ENCODE measurements around the gene KIF4A.
A peak's percentile ranks its signal among the peaks of the same experiment; 100 is the strongest.
"Not testable (repeated sequence)": the region's sequence is repeated elsewhere in the genome, so short reads cannot be mapped to it uniquely, and the experiment has no call there.

KIF4A gene

GRCh38 chrX:70386235-70386634 lies 96.3 kb downstream of the KIF4A start:
- Histone ChIP-seq H3K36me3 (replicated peaks) (no peaks in the 10 kb centered on the region), H3K27ac (no peak overlapping the region), H3K27me3 (replicated peaks) (no peaks in the 10 kb centered on the region), H3K4me3 (ENCODE audit: low read depth, low read length) (no peak overlapping the region)
- DNase-seq = no peak
- in situ Hi-C loops (cut with HindIII; ENCODE audit: low pct_ligation_motif_present, low sequenced_read_pairs) = no loop called here
- no peak for TF ChIP-seq CTCF (IDR thresholded peaks at IDR 0.05; ENCODE audit: low read depth, low read length, missing control alignments)

DNA sequence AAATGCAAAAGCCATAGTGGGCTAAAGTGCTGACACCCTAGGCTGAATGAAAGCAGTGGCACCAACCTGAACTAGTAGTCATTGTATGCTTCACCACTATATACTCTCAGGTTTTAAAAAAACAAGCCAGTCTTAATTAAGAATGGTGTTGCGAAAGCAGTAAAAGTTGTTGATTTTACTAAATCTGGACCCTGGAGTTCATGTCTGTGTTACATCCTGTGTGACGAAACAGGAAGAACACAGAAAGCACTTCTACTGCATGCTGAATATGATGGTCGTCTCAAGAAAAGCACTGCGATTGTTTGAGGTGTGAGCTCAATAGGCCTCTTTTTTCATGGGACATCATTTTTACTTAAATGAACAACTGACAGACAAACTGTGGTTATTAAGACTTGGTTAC lies 109.0 kb downstream of the KIF4A start:
- no peak for TF ChIP-seq CTCF (IDR thresholded peaks at IDR 0.05; ENCODE audit: low read depth, low read length, missing control alignments)
- in situ Hi-C loops (cut with HindIII; ENCODE audit: low pct_ligation_motif_present, low sequenced_read_pairs) = no loop called here
- H3K4me3 ChIP-seq (ENCODE audit: low read depth, low read length) = no peak overlapping the region
- no peaks in the 10 kb centered on the region for H3K27me3 ChIP-seq (replicated peaks)
- peak; percentile 3 for DNase-seq
- H3K27ac ChIP-seq = no peak overlapping the region
- no peaks in the 10 kb centered on the region for H3K36me3 ChIP-seq (replicated peaks)

DNA sequence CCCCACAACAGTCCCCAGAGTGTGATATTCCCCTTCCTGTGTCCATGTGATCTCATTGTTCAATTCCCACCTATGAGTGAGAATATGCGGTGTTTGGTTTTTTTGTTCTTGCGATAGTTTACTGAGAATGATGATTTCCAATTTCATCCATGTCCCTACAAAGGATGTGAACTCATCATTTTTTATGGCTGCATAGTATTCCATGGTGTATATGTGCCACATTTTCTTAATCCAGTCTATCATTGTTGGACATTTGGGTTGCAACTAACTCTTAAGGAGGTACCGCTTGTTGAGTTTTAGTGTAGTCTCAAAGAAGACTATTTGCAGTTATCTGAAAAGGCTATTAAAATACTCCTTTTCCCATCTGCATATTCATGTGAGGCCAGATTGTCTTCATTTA lies 110.3 kb downstream of the KIF4A start:
- H3K27ac ChIP-seq; H3K36me3 ChIP-seq (replicated peaks); H3K27me3 ChIP-seq (replicated peaks); DNase-seq; H3K4me3 ChIP-seq (ENCODE audit: low read depth, low read length); in situ Hi-C loops (cut with HindIII; ENCODE audit: low pct_ligation_motif_present, low sequenced_read_pairs): not testable (repeated sequence)

DNA sequence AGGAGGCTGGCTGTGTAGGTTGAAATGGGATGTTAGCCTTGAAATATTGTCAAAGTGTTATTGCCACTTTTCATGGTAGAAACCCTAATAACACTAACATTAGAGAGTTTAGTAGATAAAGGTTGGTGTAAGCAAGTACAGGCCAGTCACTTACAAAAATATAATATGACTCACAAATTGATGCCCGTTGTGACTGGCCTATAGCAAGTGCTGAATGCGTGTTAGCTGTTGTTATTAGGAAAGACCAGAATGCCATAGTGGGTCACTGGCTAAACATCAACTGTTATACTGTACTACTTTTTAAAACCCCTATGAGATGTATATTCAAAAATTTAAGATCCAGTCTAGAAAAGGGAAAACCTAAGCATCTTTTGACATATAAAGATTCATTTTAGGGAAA lies 112.8 kb downstream of the KIF4A start:
- H3K27me3 ChIP-seq (replicated peaks) = no peaks in the 10 kb centered on the region
- no peak overlapping the region for H3K4me3 ChIP-seq (ENCODE audit: low read depth, low read length)
- H3K27ac ChIP-seq = no peak overlapping the region
- in situ Hi-C loops (cut with HindIII; ENCODE audit: low pct_ligation_motif_present, low sequenced_read_pairs) = no loop called here
- H3K36me3 ChIP-seq (replicated peaks) = no peaks in the 10 kb centered on the region
- no peak for TF ChIP-seq CTCF (IDR thresholded peaks at IDR 0.05; ENCODE audit: low read depth, low read length, missing control alignments)
- no peak for DNase-seq

- Histone ChIP-seq H3K27me3 (replicated peaks) (no peaks in the 10 kb centered on the region), H3K36me3 (replicated peaks) (no peaks in the 10 kb centered on the region), H3K4me3 (ENCODE audit: low read depth, low read length) (no peak overlapping the region), H3K27ac (no peak overlapping the region)
- no peak for DNase-seq
- no peak for TF ChIP-seq CTCF (IDR thresholded peaks at IDR 0.05; ENCODE audit: low read depth, low read length, missing control alignments)
- in situ Hi-C loops (cut with HindIII; ENCODE audit: low pct_ligation_motif_present, low sequenced_read_pairs) = no loop called here
These were observed 115.1 kb downstream of the KIF4A start for GRCh38 chrX:70405003-70405402.

DNA sequence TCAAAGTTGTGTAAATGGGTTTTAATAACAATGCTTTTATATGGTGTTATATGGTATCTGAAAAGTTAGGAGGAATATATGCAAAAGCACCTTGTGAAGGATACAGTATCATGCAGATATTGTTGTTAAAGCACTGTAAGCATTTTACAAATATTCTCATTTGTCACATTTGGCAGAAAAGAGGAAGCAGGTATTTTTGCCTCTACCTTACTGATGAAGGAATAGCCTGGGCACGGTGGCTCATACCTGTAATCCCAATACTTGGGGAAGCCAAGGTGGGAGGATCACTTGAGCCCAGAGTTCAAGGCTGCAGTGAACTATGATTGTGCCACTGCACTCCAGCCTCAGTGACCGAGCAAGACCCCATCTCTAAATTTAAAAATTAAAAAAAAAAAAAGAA lies 121.0 kb downstream of the KIF4A start:
- in situ Hi-C loops (cut with HindIII; ENCODE audit: low pct_ligation_motif_present, low sequenced_read_pairs) = no loop called here

More for the DNA sequence above, 121.0 kb downstream of the KIF4A start:
- DNase-seq = no peak
- no peaks in the 10 kb centered on the region for H3K36me3 ChIP-seq (replicated peaks)
- no peak for TF ChIP-seq CTCF (IDR thresholded peaks at IDR 0.05; ENCODE audit: low read depth, low read length, missing control alignments)
- no peaks in the 10 kb centered on the region for H3K27me3 ChIP-seq (replicated peaks)
- no peak overlapping the region for H3K27ac ChIP-seq
- H3K4me3 ChIP-seq (ENCODE audit: low read depth, low read length) = no peak overlapping the region
